Epithelial cell of prostate (primary cell): ENCODE results near the gene N4BP3.

ENCODE experiments used
- DNase-seq: peaks from one replicate; pipeline ENCODE4 v3.0.0-alpha.2; 2011; ENCODE audit warnings: low read depth, low spot score
- H3K27ac ChIP-seq: fragments of 450-650 bp; 2 replicates; pipeline ENCODE4 v1.5.1; 2017; ENCODE audit warnings: mild to moderate bottlenecking

N4BP3 gene

GRCh38 chr5:178143901-178144300, 30.6 kb downstream of the N4BP3 start:
- no peak for DNase-seq
- H3K27ac ChIP-seq, result no peak overlapping the region

DNA sequence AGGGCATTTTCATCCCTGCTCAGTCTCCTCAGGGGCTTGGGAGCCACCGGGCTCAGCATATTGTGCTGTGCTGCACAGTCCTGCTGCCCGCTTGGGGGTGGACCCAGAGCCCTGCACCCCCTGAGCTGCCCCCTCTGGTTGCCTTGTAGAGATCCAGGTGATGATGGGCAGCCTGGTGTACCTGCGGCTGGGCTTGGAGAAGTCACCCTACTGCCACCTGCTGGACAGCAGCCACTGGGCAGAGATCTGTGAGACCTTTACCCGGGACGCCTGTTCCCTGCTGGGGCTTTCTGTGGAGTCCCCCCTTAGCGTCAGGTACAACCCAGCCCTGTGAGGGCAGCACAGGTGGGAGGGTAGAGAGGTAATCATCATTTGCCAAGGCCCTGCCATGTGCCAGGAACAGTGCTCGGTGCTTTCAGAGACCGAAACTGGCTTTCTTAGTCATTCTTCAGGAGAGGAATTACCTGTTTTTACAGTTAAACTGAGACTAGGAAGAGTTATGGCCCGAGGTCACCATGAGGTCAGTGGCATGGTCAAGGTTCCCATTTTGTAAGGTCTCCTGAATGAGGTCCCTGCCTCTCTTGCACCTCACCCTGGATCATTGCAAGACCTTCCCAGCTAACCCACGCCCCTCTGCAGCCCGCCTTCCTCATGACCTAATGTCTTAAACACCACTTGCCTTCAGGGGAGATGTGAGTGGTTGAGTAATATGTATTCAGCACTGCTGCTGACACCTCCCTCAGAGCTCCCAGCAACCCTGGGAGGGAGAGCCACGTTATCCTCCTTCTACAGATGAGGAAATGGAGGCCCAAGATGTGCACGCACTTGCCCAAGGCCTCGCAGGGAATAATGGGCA, 32.9 kb downstream of the N4BP3 start:
- peak overlapping the region; percentile 85 for H3K27ac ChIP-seq

DNA sequence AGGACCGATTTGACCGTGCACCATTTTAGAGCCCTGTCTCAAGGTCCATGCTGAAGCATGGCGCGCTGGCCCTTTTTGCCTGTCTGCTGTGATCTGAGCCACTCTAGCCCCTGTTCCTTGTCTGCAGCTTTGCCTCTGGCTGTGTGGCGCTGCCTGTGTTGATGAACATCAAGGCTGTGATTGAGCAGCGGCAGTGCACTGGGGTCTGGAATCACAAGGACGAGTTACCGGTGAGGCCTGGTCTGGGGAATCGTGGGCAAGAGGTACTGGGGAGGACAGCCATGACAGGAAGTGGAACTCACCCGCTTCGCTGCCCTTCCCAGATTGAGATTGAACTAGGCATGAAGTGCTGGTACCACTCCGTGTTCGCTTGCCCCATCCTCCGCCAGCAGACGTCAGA, 34.1 kb downstream of the N4BP3 start:
- peak overlapping the region; percentile 85 for H3K27ac ChIP-seq
- no peak for DNase-seq

More for the DNA sequence above, 32.9 kb downstream of the N4BP3 start:
- DNase-seq, result peak; percentile 88

DNA sequence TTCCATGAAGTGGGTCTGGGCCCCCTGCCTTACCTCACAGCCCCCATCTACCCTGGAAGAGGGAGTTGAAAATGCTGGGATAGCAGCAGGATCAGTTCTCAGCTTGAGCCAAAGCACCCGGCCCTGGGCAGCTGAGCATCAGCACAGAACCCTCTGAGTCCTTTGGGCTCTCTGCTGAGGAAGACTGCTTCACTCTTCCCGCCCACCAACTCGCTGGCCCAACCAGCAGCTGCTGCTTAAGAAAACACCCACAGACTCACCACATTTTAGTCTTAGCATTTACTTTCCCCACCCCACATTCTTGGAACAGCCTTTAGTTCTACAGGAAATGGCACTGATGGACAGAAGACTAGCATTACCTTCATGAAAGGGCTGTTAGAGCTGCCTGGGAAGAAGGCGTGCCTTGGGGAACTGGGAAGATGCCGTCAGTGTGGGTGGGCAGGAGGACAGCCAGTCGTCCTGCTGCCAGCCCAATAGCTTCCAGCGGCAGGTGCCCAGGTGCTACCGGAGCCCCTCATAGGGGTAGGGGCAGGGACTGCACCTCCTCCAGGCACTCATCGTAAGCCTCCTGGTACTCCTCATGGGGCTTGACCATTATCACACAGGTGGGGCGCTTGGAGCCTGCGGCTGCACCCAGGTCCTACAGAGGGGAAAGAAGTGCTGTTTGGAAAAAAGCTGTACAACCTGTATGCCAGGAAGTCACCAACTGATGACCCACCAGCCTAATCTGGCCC, 36.0 kb downstream of the N4BP3 start:
- no peak for DNase-seq
- H3K27ac ChIP-seq, result no peak overlapping the region

DNA sequence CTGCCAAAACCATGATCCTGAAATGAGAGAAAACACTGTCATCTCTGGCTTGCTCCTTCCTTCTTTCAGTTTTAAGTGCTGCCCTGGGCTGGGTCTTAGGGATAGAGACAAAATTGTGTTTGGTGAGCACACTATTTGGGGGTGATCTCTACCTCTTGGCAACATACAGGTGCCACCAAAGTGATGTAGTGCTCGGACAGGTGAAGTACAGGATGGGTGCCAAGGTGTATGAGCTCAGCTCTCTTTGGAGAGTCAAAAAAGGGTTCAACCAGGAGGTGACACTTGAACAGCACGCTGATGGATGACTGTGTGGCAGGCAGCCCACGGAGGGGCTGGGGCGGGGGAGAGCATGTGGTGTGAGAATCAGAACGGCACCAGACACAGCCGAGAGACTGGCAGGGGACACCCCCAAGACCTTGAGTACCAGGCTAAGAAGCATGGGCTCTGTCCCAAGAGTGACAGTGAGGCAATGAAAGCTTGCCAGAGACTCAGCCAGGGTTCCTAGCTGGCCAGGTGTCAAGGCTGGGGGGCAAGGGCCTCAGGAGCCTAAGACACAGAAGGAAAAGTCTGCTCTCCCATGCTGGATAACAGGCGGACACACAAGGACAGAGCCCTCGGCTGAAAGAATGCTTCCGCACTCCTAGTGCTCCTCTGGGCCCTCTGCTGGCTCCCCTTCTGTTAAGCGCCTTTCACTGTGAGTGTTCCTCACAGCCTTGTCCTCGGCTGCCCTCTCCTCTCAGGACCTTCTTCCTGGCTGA, 37.8 kb downstream of the N4BP3 start:
- no peak overlapping the region for H3K27ac ChIP-seq

DNA sequence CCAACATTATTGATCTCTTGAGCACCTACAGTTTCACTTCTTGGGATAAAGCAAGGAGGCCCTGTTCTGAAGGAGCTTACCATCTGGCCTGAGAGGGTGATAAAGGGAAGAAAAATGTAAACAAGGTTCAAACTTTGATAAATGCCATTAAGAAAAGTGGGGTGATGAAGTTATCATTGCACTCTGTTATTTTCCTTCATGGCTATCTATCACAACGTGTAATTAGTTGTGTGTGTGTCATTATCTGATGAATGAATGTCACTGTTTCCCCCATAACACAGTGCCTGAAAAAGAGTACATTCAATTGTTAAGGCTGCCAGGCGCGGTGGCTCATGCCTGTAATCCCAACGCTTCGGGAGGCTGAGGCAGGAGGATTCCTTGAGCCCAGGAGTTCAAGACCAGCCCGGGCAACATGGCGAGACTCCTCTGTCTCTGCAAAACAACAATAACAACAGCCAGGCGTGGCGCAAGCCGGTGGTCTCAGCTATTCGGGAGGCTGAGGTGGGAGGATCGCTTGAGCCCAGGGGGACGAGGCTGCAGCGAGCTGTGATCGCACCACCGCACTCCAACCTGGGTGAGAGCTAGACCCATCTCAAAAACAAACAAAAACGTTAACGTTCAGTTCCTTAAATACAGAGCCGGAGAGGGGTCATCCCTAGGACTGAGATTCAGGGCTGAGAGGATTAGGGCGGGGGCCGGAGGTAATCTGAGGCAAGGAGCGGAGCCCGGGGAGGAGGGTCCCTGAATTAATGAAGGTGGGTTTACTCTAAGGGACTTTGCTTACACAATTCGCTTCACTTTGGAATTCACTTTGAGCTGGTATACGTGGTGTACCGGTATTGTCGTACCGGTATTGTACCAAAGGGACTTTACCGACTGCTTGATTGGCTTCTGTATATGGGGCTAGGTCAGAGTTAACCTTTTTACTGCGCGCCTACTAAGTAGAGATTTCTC, 39.4 kb downstream of the N4BP3 start:
- H3K27ac ChIP-seq, result peak overlapping the region; percentile 53
- no peak for DNase-seq

More for the DNA sequence above, 37.8 kb downstream of the N4BP3 start:
- DNase-seq, result no peak

GRCh38 chr5:178153530-178154340, 40.4 kb downstream of the N4BP3 start, which contains the start of gene NHP2:
TSS of gene NHP2 (minus strand) at chr5:178153885. CDS start at chr5:178153817, 68 bp downstream.
- H3K27ac ChIP-seq, result peak within 1 kb of the TSS; percentile 53
- peak; percentile 94 for DNase-seq

GRCh38 chr5:178155065-178155464, 41.7 kb downstream of the N4BP3 start:
- no peak for DNase-seq
- H3K27ac ChIP-seq, result no peak overlapping the region

GRCh38 chr5:178160176-178160575, 46.8 kb downstream of the N4BP3 start:
- DNase-seq, result no peak

GRCh38 chr5:178162481-178162880, 49.1 kb downstream of the N4BP3 start:
- DNase-seq, result no peak
- H3K27ac ChIP-seq, result no peak overlapping the region

More at GRCh38 chr5:178160176-178160575, 46.8 kb downstream of the N4BP3 start:
- H3K27ac ChIP-seq, result no peak overlapping the region

DNA sequence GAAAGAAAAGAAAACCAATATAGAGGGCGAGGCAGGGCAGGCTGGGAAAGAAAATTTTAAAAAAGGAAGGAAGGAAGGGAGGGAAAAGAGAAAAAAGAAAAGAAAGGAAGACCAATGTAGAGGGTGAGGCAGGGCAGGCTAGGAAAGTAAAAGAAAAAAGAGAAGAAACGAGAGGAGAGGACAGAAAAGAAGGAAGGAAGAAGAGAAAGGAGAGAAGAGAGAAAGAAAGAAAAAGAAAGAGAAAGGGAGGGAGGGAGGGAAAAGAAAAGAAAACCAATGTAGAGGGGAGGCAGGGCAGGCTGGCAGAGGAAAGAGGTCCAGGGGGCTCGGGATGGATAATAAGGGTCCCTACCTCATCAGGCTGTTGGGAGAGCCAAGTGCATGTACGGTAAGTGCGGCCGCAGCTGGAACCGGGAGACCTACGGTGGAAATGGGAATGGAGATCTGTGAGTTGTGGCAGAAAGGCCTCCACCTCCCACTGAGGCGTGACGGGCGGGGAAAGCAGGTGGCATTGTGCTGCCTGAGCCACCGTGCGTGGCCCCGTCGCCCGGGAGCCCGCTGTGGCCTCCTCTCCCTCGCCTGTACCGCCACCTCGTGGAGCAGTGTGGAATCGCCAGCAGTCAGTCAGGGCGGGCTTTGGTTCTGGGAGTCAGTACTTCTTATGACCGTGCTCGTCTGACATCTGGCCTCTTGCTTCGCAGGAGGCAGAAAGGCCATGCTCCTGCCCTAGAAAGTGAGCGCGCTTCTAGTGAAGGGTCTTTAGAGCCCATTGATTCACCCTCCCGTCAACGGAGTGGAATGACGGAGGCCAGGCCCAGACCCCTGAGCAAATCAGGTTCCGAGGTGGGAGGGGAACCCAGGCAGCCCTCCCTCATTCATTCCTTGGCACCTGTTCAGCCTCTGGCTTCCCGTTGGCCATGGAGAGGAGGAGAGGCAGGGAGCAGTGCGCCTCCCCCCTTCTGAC, 50.7 kb downstream of the N4BP3 start:
- no peak for DNase-seq
- H3K27ac ChIP-seq, result no peak overlapping the region

GRCh38 chr5:178165581-178165980, 52.2 kb downstream of the N4BP3 start:
- H3K27ac ChIP-seq, result no peak overlapping the region
- no peak for DNase-seq

DNA sequence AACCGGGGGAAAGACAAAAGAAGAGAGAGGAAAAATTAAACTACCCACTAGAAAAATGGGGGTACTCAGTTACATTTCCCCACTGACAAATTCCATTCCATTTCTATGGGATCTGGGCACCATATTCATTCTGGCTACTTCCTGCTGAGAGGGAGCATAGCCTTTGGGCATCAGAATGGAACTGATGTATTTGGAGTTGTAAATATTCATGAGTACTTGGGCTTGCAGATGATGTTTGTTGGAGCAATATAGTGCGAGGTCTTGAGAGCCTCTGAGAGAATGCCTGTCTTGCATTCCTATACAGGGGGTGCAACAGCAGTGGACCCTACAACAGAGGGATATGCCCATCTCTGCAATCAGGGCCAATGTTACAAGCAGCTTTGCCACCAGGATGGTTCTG, 57.1 kb downstream of the N4BP3 start:
- DNase-seq, result no peak
- H3K27ac ChIP-seq, result no peak overlapping the region

DNA sequence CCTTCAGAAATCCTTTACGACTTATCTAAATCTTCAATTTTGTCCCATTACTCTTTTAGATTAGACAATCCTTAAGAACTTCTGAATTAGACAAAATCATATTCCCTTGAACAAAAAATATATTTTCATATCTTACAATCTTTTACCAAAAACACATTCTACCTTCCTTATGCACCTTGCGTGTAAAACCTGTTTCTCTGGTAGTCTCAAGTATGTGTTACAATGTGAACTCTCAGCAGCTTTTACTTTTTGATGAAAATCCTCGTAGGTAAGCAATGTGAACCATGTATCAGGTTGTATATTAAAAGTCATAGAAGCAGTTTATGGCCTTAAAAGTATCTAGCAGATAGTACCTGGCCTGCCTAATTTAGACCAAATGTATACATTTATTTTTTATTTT, 61.1 kb downstream of the N4BP3 start:
- no peak for DNase-seq
- no peak overlapping the region for H3K27ac ChIP-seq
